ENCODE data around the gene RHOC.
"Not testable (repeated sequence)": the region's sequence is repeated elsewhere in the genome, so short reads cannot be mapped to it uniquely, and the experiment has no call there.

Gene RHOC

GRCh38 chr1:112721294-112721693, 14.4 kb upstream of the RHOC start:
- H2BK5ac ChIP-seq (ENCODE audit: low read length); H3K9ac ChIP-seq (ENCODE audit: low read length); H3K18ac ChIP-seq (ENCODE audit: low read length); H3K79me2 ChIP-seq (ENCODE audit: control insufficient read depth, insufficient read depth, low read length); H2AK5ac ChIP-seq (ENCODE audit: low read length); H3K79me1 ChIP-seq (ENCODE audit: low read length); H2BK120ac ChIP-seq (ENCODE audit: low read depth, low read length); H4K5ac ChIP-seq (ENCODE audit: low read length); H3K36me3 ChIP-seq (ENCODE audit: control insufficient read depth, insufficient read depth, low read length); H3K56ac ChIP-seq (ENCODE audit: low read length); DNase-seq; H4K8ac ChIP-seq (ENCODE audit: low read depth, low read length); H3K4me3 ChIP-seq (ENCODE audit: low read length); H3K27ac ChIP-seq (ENCODE audit: low read depth, low read length); H3K4me2 ChIP-seq (ENCODE audit: low read length); H3K4ac ChIP-seq (ENCODE audit: low read depth, low read length); H3K23ac ChIP-seq (ENCODE audit: low read length); H3K4me1 ChIP-seq (ENCODE audit: control insufficient read depth, low read depth, low read length); H2BK15ac ChIP-seq (replicated peaks; ENCODE audit: low read depth); H3K27me3 ChIP-seq (ENCODE audit: insufficient read depth, low read length, poor library complexity): not testable (repeated sequence)
- WGBS (ENCODE audit: extremely low coverage, insufficient coverage, low lambda C conversion rate): no CpG with 5 or more reads among the region's 2 CpGs

- Histone ChIP-seq H2AK5ac (ENCODE audit: low read length) (no peak overlapping the region), H3K79me1 (ENCODE audit: low read length) (no peaks in the 10 kb centered on the region), H4K5ac (ENCODE audit: low read length) (no peak overlapping the region), H2BK5ac (ENCODE audit: low read length) (no peak overlapping the region), H3K56ac (ENCODE audit: low read length) (no peak overlapping the region), H3K4me1 (ENCODE audit: control insufficient read depth, low read depth, low read length) (peaks cover 6% of the 10 kb centered on the region), H3K4me3 (ENCODE audit: low read length) (no peak overlapping the region), H3K4me2 (ENCODE audit: low read length) (no peak overlapping the region), H3K4ac (ENCODE audit: low read depth, low read length) (no peak overlapping the region), H3K9ac (ENCODE audit: low read length) (no peak overlapping the region), H3K36me3 (ENCODE audit: control insufficient read depth, insufficient read depth, low read length) (no peaks in the 10 kb centered on the region), H2BK120ac (ENCODE audit: low read depth, low read length) (no peak overlapping the region), H4K8ac (ENCODE audit: low read depth, low read length) (no peak overlapping the region), H3K18ac (ENCODE audit: low read length) (no peak overlapping the region), H3K79me2 (ENCODE audit: control insufficient read depth, insufficient read depth, low read length) (no peaks in the 10 kb centered on the region), H2BK15ac (replicated peaks; ENCODE audit: low read depth) (no peak overlapping the region), H3K27me3 (ENCODE audit: insufficient read depth, low read length, poor library complexity) (no peaks in the 10 kb centered on the region), H3K27ac (ENCODE audit: low read depth, low read length) (no peak overlapping the region), H3K23ac (ENCODE audit: low read length) (no peak overlapping the region)
- no CpG with 5 or more reads among the region's 3 CpGs for WGBS (ENCODE audit: extremely low coverage, insufficient coverage, low lambda C conversion rate)
- no peak for DNase-seq
These were observed 13.9 kb upstream of the RHOC start for GRCh38 chr1:112720800-112721199.

- H3K9ac ChIP-seq (ENCODE audit: low read length): no peak overlapping the region
- no peak overlapping the region for H3K56ac ChIP-seq (ENCODE audit: low read length)
- no peak overlapping the region for H3K18ac ChIP-seq (ENCODE audit: low read length)
- no peaks in the 10 kb centered on the region for H3K79me1 ChIP-seq (ENCODE audit: low read length)
- no peak overlapping the region for H2BK120ac ChIP-seq (ENCODE audit: low read depth, low read length)
- no peak overlapping the region for H2BK15ac ChIP-seq (replicated peaks; ENCODE audit: low read depth)
- H3K4me2 ChIP-seq (ENCODE audit: low read length): no peak overlapping the region
- H3K4me1 ChIP-seq (ENCODE audit: control insufficient read depth, low read depth, low read length): peaks cover 6% of the 10 kb centered on the region
- H3K27ac ChIP-seq (ENCODE audit: low read depth, low read length): no peak overlapping the region
- no peak overlapping the region for H2BK5ac ChIP-seq (ENCODE audit: low read length)
- H4K8ac ChIP-seq (ENCODE audit: low read depth, low read length): no peak overlapping the region
- no peak overlapping the region for H2AK5ac ChIP-seq (ENCODE audit: low read length)
- no peak overlapping the region for H3K23ac ChIP-seq (ENCODE audit: low read length)
- no peak overlapping the region for H3K4ac ChIP-seq (ENCODE audit: low read depth, low read length)
- no peak for DNase-seq
- no peak overlapping the region for H3K4me3 ChIP-seq (ENCODE audit: low read length)
- H3K79me2 ChIP-seq (ENCODE audit: control insufficient read depth, insufficient read depth, low read length): no peaks in the 10 kb centered on the region
- no peak overlapping the region for H4K5ac ChIP-seq (ENCODE audit: low read length)
- no CpG with 5 or more reads among the region's 2 CpGs for WGBS (ENCODE audit: extremely low coverage, insufficient coverage, low lambda C conversion rate)
- H3K36me3 ChIP-seq (ENCODE audit: control insufficient read depth, insufficient read depth, low read length): no peaks in the 10 kb centered on the region
- no peaks in the 10 kb centered on the region for H3K27me3 ChIP-seq (ENCODE audit: insufficient read depth, low read length, poor library complexity)
These were observed 12.8 kb upstream of the RHOC start for GRCh38 chr1:112719706-112720105.

- Histone ChIP-seq H3K18ac (ENCODE audit: low read length) (no peak overlapping the region), H4K5ac (ENCODE audit: low read length) (no peak overlapping the region), H4K8ac (ENCODE audit: low read depth, low read length) (no peak overlapping the region), H3K27me3 (ENCODE audit: insufficient read depth, low read length, poor library complexity) (no peaks in the 10 kb centered on the region), H3K79me2 (ENCODE audit: control insufficient read depth, insufficient read depth, low read length) (no peaks in the 10 kb centered on the region), H2AK5ac (ENCODE audit: low read length) (no peak overlapping the region), H3K79me1 (ENCODE audit: low read length) (no peaks in the 10 kb centered on the region), H3K4ac (ENCODE audit: low read depth, low read length) (no peak overlapping the region), H3K4me1 (ENCODE audit: control insufficient read depth, low read depth, low read length) (peaks cover 8% of the 10 kb centered on the region), H2BK120ac (ENCODE audit: low read depth, low read length) (no peak overlapping the region), H3K23ac (ENCODE audit: low read length) (no peak overlapping the region), H3K27ac (ENCODE audit: low read depth, low read length) (no peak overlapping the region), H3K4me3 (ENCODE audit: low read length) (no peak overlapping the region), H2BK5ac (ENCODE audit: low read length) (no peak overlapping the region), H3K9ac (ENCODE audit: low read length) (no peak overlapping the region), H3K4me2 (ENCODE audit: low read length) (no peak overlapping the region), H2BK15ac (replicated peaks; ENCODE audit: low read depth) (no peak overlapping the region), H3K36me3 (ENCODE audit: control insufficient read depth, insufficient read depth, low read length) (no peaks in the 10 kb centered on the region), H3K56ac (ENCODE audit: low read length) (no peak overlapping the region)
- peak; percentile 61 for DNase-seq
- no CpG with 5 or more reads among the region's 44 CpGs for WGBS (ENCODE audit: extremely low coverage, insufficient coverage, low lambda C conversion rate)
These were observed 11.9 kb upstream of the RHOC start for GRCh38 chr1:112718691-112719418.

- peak; percentile 67 for DNase-seq
- no peak overlapping the region for H3K27ac ChIP-seq (ENCODE audit: low read depth, low read length)
- H3K23ac ChIP-seq (ENCODE audit: low read length): no peak overlapping the region
- no peak overlapping the region for H2BK15ac ChIP-seq (replicated peaks; ENCODE audit: low read depth)
- no peaks in the 10 kb centered on the region for H3K36me3 ChIP-seq (ENCODE audit: control insufficient read depth, insufficient read depth, low read length)
- no peak overlapping the region for H3K18ac ChIP-seq (ENCODE audit: low read length)
- H3K27me3 ChIP-seq (ENCODE audit: insufficient read depth, low read length, poor library complexity): no peaks in the 10 kb centered on the region
- no peak overlapping the region for H3K56ac ChIP-seq (ENCODE audit: low read length)
- H3K79me1 ChIP-seq (ENCODE audit: low read length): no peaks in the 10 kb centered on the region
- H3K9ac ChIP-seq (ENCODE audit: low read length): no peak overlapping the region
- no peak overlapping the region for H3K4me3 ChIP-seq (ENCODE audit: low read length)
- H3K4ac ChIP-seq (ENCODE audit: low read depth, low read length): no peak overlapping the region
- H2BK120ac ChIP-seq (ENCODE audit: low read depth, low read length): no peak overlapping the region
- H4K8ac ChIP-seq (ENCODE audit: low read depth, low read length): no peak overlapping the region
- WGBS (ENCODE audit: extremely low coverage, insufficient coverage, low lambda C conversion rate): no CpG with 5 or more reads among the region's 2 CpGs
- no peak overlapping the region for H4K5ac ChIP-seq (ENCODE audit: low read length)
- no peak overlapping the region for H2BK5ac ChIP-seq (ENCODE audit: low read length)
- peaks cover 12% of the 10 kb centered on the region for H3K4me1 ChIP-seq (ENCODE audit: control insufficient read depth, low read depth, low read length)
- no peaks in the 10 kb centered on the region for H3K79me2 ChIP-seq (ENCODE audit: control insufficient read depth, insufficient read depth, low read length)
- H3K4me2 ChIP-seq (ENCODE audit: low read length): no peak overlapping the region
- H2AK5ac ChIP-seq (ENCODE audit: low read length): no peak overlapping the region
These were observed 10.4 kb upstream of the RHOC start for GRCh38 chr1:112717263-112717873.
